GM15510 (cell line): Measurements from ENCODE around the gene ARAP2.

Source experiments
- POLR2A ChIP-seq: IDR thresholded peaks from 3 replicates; pipeline ENCODE4 v1.6.1; 2011; ENCODE audit warnings: borderline replicate concordance; ENCODE audit not compliant: insufficient read length; ENCODE audit errors: extremely low read depth

The ARAP2 gene

DNA sequence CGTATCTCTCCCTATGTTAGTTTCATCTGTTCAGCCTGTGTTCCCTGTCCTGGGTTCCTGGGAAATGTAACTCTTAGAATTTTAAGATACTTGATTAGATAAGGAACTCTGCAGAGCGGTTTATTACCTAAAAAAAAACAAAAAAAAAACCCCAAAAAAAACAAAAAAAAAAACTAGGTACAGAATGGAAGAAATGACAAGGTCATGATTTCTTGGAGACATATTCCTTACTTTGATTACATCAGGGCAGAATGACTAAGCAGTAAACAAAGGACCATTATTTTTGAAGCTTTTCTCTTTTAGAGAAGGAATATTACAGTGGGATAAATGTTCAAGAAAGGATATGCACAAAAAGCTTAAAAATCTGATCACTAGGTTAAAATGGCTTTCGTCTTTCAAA lies 171.8 kb downstream of the ARAP2 start:
- TF ChIP-seq POLR2A = no peak

DNA sequence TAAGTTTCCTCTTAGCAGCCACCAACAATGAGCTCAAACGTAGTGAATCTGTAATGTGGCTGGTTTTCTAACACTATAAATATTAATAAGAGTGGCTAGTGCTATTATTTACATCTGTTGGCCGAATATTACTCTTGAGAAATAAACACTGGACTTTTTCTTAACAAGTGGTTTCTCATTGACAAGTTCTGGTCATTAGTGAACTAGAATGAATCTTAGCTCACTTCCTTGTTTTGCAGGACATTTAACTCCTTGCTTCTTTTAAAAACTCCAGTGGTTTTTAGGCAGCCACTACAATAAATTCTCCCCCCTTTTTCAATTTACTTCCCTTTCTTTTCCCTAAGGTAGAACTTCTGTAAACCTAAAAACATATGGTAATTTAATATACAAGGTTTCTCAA lies 177.2 kb downstream of the ARAP2 start:
- no peak for TF ChIP-seq POLR2A

DNA sequence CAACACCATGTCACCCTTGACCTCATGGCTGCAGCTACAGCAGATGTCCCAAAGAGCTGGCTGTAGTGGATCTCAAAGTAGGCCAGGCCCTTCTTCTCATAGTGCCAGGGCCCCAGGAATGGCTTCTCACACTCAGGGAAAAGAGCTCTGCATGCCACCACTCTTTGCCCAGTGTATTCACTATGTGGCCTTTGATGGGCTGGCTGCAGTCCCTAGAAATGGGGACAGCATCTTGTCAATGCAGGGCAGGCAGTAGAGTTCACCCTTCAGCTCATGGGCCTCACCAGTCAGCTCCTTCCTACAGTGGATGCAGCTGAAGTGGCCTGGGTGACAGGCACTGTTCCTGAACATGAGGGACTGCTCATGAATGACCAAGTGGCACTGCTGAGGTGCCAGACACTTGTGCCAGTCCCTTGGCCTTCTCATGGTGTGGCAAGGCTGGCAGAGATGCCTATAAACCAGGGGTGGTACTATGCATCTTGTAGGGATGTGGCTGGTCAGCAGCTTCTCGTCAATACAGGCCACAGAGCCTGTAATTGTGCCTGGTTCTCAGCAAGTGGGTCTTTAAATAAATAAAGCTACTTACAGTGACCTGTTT lies 178.9 kb downstream of the ARAP2 start:
- no peak for TF ChIP-seq POLR2A

DNA sequence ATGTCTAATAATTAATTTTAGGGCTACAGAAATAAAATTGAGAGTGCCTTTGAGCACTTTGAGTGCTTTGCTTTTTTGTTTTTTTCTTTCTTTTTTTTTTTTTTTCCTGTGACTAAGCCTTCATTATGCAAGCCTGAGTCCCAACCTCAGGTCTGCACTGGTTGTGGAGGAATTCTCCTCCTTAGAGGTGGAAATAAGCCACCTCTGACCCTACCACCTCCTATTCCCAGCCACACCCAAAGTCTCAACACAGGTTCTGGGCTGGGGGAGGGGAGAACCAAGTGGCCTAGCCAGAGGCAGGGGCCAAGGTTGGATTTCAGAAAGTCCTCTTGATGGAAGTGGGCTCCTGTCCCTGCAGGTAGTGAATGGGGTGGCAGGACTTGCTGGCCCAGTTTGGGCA lies 180.2 kb downstream of the ARAP2 start:
- TF ChIP-seq POLR2A = no peak

DNA sequence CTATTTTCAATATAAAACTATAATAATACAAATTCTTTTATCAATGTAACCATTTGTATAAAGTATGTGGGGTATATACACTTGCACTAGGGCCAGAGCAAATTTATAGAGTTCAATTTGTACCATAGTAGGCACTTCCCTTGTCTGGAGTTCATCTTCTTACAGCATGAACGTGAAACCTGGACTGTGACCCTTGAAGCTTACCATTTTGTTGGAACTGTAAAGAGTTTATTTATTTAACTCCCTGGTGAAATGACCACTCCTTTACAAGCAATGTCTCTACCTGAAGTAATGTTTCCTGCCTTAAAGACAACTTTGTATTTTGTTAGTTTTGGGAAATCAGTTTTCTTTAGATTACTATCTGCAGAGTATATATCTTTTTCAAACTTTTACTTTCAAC lies 188.2 kb downstream of the ARAP2 start:
- no peak for TF ChIP-seq POLR2A

DNA sequence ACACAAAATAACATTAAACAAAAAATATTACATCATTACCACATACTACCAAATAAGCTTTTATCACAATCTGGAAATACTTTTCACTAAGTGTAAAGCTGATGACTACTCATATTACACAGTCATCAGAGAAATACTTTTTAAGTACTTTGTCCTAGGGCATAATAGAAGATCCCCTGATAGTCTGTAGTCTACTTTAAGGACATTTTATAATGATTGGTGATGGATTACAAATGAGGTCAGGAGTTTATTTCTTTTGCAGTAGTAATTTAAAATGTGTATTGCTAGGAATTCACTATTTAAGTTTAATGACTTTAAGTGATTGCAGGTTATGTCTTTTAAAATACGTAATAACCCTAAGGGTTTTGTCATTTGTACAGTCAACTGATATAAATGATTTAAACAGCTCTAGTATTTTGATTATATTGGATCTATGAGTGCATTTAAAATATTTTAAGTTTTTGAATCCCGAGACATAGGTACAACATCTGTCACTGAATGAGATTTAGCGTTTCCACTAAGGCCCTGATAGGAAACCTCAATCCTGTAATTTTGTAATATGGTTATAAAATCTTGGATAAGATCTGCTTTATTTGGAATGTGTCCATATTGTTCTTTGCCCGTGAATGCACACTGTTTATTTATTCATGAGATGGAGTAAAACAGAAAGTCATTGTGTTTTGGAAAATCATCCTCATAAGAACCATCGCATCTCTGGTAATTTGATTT lies 189.5 kb downstream of the ARAP2 start:
- TF ChIP-seq POLR2A = no peak

DNA sequence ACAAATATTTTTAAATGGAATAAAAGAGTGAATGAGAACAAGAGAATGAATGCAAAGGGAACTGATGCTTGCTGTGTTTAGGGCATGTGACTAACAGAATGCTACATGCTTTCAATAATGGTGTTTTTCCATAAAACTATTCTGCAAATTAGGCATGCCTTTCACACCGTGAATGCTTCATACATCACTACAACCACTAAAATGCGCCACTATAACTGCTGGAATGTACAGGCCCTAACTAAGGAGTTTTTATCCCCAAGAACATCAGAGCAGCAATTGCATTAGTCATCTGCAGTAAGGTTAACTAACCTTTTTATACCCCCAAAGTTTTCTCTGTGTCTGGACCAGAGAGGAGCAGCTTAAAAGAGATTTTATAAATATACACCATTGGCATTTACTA lies 190.4 kb downstream of the ARAP2 start:
- TF ChIP-seq POLR2A = no peak

DNA sequence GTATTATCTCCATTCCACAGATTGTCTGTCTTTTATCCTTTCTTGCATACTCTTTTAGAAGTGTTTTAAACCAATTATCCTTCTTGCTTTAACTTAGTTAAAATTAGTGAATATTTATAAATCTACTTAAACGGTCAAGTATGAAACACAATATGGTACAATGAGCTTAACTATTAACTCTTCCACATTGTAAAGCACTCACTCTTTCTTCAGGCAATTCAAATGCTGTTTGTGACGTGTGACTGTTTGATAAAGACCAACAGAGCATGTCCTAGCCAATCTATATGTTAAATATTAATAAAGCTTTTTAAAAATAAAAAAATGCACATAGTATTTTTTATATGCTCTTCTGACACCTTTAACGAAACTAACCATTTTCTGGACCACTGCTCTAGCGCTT lies 192.7 kb downstream of the ARAP2 start:
- no peak for TF ChIP-seq POLR2A

DNA sequence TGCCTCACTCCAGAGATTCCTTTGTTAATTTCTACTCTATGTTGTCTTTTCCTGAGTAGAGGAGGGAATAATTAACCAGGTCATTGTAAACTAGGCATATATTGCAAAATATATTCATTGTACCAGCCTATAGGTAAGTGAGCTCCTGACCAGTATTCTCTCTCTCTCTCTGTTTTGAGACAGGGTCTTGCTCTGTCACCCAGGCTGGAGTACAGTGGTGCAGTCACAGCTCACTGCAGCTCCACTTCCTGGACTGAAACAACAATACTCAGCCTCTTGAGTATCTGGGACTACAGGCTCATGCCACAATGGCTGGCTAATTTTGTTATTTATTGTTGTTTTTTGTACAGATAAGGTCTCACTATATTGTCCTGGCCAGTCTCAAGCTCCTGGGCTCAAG lies 198.3 kb downstream of the ARAP2 start:
- TF ChIP-seq POLR2A = no peak

DNA sequence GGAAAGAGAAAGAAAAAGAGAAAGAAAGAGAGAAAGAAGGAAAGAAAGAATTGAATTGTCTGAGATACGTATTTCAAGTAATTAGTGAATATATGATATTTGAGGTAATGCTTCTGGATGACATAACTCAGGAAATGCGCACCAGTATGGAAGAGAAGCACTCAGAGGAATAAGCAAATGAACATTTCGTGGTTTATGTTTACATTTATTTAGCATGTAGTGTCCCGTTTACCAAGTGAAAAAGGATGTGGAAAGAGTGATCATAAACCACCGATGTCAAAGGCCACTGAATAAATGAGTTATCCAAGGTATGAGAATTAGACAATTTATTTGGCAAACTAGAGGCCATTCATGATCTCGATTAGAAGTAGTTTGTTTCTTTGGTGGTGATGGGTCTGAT lies 200.4 kb downstream of the ARAP2 start:
- no peak for TF ChIP-seq POLR2A

DNA sequence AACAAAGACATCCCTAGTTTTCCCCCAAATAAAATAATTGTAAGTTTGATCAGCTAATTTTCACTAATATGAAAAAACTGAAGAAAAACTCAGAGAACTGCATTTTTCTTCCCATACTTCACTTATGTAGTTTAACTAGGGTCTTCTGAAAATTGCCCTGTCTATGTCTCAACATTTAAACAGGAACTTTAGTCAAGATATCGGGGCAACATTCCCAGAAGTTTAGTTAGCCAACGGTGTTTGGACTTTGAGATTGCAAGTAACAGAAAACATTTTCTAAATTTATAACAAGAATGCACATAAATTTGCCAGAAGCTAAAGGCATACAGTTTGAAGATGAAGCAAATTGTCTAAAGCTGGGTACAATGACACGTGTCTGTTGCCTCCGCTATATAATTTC lies 201.1 kb downstream of the ARAP2 start:
- TF ChIP-seq POLR2A = no peak

DNA sequence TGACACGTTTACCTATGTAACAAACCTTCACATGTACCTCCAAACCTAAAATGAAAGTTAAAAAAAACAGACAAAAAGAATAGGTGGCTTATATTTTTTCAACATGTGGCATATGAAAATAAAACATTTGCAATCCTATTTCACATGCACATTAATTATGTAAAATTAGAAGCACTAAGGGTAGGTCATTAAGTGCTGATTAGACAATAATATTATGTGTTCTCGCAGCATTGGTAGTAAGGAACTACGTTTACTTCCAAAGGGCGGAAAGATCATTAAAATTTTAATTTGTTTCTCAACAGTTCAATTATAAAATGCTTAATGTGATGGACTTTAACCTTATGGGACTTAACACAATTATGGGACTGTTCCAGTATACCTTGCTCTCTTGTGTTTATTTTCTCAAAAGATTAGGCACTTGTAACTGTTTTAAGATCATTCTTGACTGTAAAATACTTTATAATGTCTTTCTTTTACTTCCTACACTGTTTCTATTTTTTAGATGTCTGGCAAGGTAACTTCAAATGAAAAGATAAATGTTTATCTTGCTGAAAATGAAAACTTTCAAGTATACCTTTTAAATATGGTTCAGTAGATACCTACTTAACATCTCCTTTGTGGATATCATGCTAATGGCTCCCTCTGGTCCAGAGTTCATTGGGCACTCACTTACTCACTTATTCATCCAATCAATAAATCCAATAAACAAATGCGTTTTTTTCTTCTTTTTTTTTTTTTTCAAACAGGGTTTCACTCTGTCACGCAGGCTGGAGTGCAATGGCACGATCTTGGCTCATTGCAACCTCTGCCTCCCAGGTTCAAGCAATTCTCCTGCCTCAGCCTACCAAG lies 202.0 kb downstream of the ARAP2 start:
- TF ChIP-seq POLR2A = no peak

DNA sequence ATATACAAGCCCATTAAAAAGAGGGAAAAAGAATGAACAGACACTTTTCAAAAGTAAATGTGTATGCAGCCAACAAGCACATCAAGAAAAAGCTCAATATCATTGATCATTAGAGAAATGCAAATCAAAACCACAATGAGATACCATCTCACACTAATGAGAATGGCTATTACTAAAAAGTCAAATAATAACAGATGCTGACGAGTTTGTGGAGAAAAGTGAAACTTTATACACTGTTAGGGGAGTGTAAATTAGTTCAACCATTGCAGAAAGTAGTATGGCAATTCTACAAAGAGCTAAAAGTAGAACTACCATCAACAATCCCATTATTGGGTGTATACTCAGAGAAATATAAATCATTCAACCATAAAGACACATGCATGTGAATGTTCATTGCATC lies 203.0 kb downstream of the ARAP2 start:
- no peak for TF ChIP-seq POLR2A

DNA sequence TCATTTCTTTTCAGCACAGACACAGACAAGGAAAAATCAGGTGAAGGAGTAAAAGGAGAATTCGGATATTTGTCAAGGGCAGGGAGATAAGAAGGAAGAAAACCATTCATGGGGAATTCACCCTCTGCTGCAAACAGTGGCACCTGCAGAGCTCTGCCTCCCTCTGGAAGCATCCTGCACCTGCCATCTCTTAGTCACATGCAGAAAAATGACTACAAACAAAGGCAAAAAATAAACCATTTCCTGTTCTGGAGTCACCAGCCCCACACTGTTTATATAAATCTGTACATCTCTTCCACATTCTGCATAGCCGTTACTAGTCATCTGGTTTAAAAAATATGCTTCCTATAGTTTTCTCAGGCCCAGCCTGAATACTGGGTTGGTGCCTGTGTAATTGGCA lies 205.3 kb downstream of the ARAP2 start:
- no peak for TF ChIP-seq POLR2A

DNA sequence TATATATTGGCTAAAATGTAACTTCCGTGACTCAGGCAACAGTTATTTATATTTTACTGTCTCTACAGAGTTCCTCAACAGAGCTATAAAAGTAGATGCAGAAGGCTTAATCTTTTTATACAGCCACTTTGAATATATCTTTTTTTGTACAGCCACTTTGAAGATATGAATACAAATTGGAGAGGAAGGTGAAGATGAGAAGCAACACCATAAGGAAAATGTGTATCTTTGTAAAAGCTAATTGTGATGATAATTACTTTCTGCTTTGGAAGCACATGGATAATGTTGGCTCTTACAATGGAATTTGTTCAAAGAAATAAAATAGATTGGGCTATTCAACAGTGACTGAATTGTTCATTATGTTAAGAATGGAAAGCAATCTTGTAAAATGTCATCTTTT lies 205.8 kb downstream of the ARAP2 start:
- no peak for TF ChIP-seq POLR2A

DNA sequence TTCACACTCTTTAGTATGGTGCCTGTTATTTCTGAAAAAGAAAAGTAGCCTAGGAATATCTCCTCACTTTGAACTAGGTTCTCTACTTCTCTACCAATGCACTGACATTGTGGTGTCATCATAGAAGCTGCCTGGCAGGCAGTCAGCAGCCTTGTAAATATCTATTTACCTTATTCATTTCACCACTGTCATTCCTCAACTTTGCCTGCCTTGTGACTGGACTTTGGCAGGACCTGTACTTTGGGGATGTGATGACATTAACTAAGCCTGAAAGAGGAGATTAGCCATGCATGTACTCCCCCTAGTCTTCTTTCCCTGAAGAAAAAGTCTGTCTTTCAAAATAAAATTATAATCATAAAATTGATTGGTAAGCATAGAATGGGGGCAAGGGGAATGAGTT lies 207.2 kb downstream of the ARAP2 start:
- no peak for TF ChIP-seq POLR2A
